Upper lobe of right lung (tissue), 1 donor: ENCODE results near the gene CGNL1. TPM values are rescaled to one million over a fixed set of nuclear protein-coding genes. Genes with fewer than 3 reads are reported as not detected.
A peak's percentile ranks its signal among the peaks of the same experiment; 100 is the strongest.

ENCODE experiments used
- ATAC-seq: fragments of 200-7000 bp; cut with Tn5 transposase; one replicate; pipeline ENCODE4 v1.9.1; 2020; ENCODE audit warnings: mild to moderate bottlenecking, moderate library complexity
- DNase-seq: peaks from one replicate; pipeline ENCODE4 v3.0.0-alpha.2; 2020
- H3K27ac ChIP-seq: fragments of 200-600 bp; one replicate; pipeline ENCODE4 v1.8.0; 2022
- H3K27me3 ChIP-seq: fragments of 200-600 bp; one replicate; pipeline ENCODE4 v1.8.0; 2022; ENCODE audit warnings: mild to moderate bottlenecking
- H3K36me3 ChIP-seq: fragments of 200-600 bp; one replicate; pipeline ENCODE4 v1.8.0; 2022
- H3K4me1 ChIP-seq: fragments of 200-600 bp; one replicate; pipeline ENCODE4 v1.8.0; 2022
- H3K4me3 ChIP-seq: fragments of 200-600 bp; one replicate; pipeline ENCODE4 v1.8.0; 2022; ENCODE audit warnings: mild to moderate bottlenecking
- H3K9me3 ChIP-seq: fragments of 200-600 bp; one replicate; pipeline ENCODE4 v1.8.0; 2022
- intact Hi-C: fragments of 100-400 bp; cut with DNase I; formaldehyde crosslinking; loops from one replicate; pipeline ENCODE4 v1.11.0; 2022
- total RNA-seq: library from RNA; stranded (reverse); fragmentation: NEBNext Ultra II Directional; extraction: Animal tissue kit (Norgen Biotek cat#: 25700); gene quantifications from one replicate; pipeline ENCODE4 v1.2.1, GENCODE V29; 2021
- TF ChIP-seq, protein P1 (sequence below): fragments of 200-600 bp; IDR thresholded peaks from one replicate; pipeline ENCODE4 v1.8.0; 2022; ENCODE audit warnings: antibody characterized with exemption
- donor health status: DM: no; HTN: yes; CAD: no; lungs with severe emphysema.

CGNL1 gene
- total RNA-seq, 1 donor from 2014 or later = 54.9 TPM

DNA sequence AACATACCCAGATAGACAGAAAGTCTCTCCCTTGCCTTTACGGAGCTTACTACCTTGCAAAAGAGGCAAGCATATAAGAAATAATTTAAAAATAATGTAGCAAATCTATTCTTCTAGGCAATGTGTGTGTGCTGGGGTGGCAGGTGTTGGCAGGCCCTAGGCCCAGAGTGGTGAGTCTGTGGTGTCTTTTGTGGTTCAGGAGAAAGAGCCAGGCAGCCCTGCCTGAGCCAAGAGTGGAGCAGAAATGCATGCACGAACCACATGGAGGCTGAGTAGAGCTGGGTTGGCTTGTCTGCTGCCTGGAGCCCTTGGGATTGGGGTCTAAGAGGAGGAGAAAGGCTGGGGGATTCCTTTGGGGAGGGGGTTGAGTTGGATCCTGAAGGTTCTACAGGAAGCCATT, 145.2 kb downstream of the CGNL1 start:
- H3K27ac ChIP-seq = no peak overlapping the region
- H3K4me3 ChIP-seq = no peak overlapping the region
- no peaks in the 10 kb centered on the region for H3K9me3 ChIP-seq
- TF ChIP-seq, protein P1, sequence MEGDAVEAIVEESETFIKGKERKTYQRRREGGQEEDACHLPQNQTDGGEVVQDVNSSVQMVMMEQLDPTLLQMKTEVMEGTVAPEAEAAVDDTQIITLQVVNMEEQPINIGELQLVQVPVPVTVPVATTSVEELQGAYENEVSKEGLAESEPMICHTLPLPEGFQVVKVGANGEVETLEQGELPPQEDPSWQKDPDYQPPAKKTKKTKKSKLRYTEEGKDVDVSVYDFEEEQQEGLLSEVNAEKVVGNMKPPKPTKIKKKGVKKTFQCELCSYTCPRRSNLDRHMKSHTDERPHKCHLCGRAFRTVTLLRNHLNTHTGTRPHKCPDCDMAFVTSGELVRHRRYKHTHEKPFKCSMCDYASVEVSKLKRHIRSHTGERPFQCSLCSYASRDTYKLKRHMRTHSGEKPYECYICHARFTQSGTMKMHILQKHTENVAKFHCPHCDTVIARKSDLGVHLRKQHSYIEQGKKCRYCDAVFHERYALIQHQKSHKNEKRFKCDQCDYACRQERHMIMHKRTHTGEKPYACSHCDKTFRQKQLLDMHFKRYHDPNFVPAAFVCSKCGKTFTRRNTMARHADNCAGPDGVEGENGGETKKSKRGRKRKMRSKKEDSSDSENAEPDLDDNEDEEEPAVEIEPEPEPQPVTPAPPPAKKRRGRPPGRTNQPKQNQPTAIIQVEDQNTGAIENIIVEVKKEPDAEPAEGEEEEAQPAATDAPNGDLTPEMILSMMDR = no peak
- H3K36me3 ChIP-seq = peaks cover 4% of the 10 kb centered on the region
- no peaks in the 10 kb centered on the region for H3K4me1 ChIP-seq
- intact Hi-C loops = no loop called here
- no peak for DNase-seq
- ATAC-seq = no peak
- H3K27me3 ChIP-seq = no peaks in the 10 kb centered on the region

DNA sequence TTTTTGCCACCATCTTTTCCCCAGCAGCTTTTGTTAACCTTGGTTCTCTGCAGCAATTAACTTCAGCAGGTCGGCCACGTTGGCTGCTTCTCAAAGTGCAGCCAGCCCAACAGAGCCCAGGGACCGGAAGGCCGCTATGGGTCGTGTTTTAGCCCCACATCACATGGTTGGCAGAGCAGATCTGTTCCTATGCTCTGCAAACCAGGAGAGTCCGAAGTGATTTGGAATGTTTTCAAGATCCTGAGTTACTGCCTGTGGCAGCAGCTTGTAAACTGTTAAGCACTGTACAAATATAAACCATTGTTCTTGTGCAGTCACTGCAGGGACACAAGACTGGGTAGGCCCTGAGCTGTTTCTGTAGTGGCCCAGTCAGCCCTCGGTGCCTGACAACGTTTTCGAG, 145.8 kb downstream of the CGNL1 start:
- Histone ChIP-seq H3K4me3 (no peak overlapping the region), H3K36me3 (peaks cover 4% of the 10 kb centered on the region), H3K27ac (no peak overlapping the region), H3K4me1 (no peaks in the 10 kb centered on the region), H3K27me3 (no peaks in the 10 kb centered on the region), H3K9me3 (no peaks in the 10 kb centered on the region)
- TF ChIP-seq, protein P1 = no peak
- peak; percentile 57 for ATAC-seq
- DNase-seq = no peak
- intact Hi-C loops = no loop called here

DNA sequence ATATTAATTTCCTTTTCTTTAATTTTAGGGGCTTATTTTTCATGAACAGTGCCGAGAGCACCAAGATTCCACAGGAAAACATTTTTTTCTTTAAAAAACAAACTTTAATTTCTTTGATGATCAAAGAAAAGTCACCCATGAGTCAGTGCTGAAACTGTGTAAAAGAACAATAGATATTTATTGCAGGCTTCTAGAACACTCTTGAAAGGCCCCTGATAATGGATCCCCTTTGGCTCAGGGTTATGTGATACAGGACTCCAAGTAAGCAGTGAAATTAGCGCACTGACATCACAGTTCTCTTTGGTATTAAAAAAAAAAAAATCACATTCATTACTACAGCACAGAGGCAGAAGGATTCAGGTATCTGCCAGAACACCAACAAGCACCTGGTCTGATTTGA, 149.3 kb downstream of the CGNL1 start:
- peaks cover 4% of the 10 kb centered on the region for H3K36me3 ChIP-seq
- no peak overlapping the region for H3K27ac ChIP-seq
- ATAC-seq (no peak), DNase-seq (no peak)
- no peaks in the 10 kb centered on the region for H3K9me3 ChIP-seq
- intact Hi-C loops = loop anchor here (5.0 kb wide), 1 partner anchor 183 kb away; no protein-coding TSS in a partner anchor
- H3K27me3 ChIP-seq = no peaks in the 10 kb centered on the region
- TF ChIP-seq, protein P1 = no peak
- H3K4me3 ChIP-seq = no peak overlapping the region
- H3K4me1 ChIP-seq = no peaks in the 10 kb centered on the region

DNA sequence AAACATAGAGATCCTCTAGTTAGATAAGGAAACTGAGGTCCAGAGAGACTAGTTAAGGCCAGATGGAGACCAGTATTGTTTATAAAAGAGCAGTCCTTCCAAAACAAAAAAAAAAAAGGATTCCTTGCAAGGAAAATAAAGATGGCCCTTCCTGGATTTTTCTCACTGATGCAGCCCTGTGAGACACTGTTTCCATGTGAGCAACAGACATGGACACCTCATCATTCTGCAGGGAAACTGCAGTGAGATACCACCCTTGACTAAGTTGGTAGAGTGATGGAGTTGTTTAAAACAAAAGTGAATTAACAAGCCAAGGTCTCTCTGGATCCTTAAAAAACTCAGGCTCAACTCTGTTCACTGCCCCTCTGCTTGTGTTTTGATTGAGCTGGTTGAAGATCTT, 149.8 kb downstream of the CGNL1 start:
- intact Hi-C loops = loop anchor here (5.0 kb wide), 1 partner anchor 184 kb away; no protein-coding TSS in a partner anchor

DNA sequence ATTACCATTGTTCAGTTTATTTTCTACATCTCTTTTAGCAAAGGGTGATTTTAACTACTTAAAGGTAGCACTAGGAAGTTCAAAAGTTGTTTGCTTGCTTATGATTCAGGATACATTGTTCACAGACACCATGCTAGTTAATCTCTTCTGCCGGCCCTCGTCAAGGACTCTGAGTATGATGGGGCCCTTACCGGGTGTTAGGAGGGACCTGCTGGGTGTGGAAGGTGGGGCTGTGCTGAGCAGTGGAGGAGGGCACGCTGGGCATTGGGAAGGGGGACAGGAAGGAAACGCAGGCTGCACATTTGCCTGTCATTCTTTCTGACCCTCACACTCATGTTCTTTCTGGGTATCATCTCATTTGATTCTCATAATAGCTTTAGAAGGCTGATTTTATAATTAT, 150.3 kb downstream of the CGNL1 start:
- TF ChIP-seq, protein P1 = no peak
- intact Hi-C loops = loop anchor here (5.0 kb wide), 1 partner anchor 184 kb away; no protein-coding TSS in a partner anchor
- ATAC-seq = no peak
- Histone ChIP-seq H3K27ac (no peak overlapping the region), H3K36me3 (peaks cover 4% of the 10 kb centered on the region), H3K9me3 (no peaks in the 10 kb centered on the region), H3K4me1 (no peaks in the 10 kb centered on the region), H3K27me3 (no peaks in the 10 kb centered on the region), H3K4me3 (no peak overlapping the region)
- DNase-seq = no peak

More for the DNA sequence above, 149.8 kb downstream of the CGNL1 start:
- TF ChIP-seq, protein P1 = no peak
- no peaks in the 10 kb centered on the region for H3K9me3 ChIP-seq
- H3K36me3 ChIP-seq = peaks cover 4% of the 10 kb centered on the region
- H3K4me1 ChIP-seq = no peaks in the 10 kb centered on the region
- H3K27me3 ChIP-seq = no peaks in the 10 kb centered on the region
- ATAC-seq (no peak), DNase-seq (no peak)
- H3K27ac ChIP-seq = no peak overlapping the region
- H3K4me3 ChIP-seq = no peak overlapping the region
